Measurements from ENCODE around the gene ATP11A.

- TF ChIP-seq, protein P1, sequence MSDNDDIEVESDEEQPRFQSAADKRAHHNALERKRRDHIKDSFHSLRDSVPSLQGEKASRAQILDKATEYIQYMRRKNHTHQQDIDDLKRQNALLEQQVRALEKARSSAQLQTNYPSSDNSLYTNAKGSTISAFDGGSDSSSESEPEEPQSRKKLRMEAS (IDR thresholded peaks at IDR 0.05) = no peak
- TF ChIP-seq POLR2A (IDR thresholded peaks at IDR 0.05; ENCODE audit: borderline replicate concordance, extremely low read depth, insufficient read depth, insufficient read length) (no peak), ZFX (IDR thresholded peaks at IDR 0.05) (no peak), CTCF (IDR thresholded peaks at IDR 0.05 in 2 of 3, conservative IDR thresholded peaks at IDR 0.05 in 1 of 3; ENCODE audit: borderline replicate concordance in 1 of 3, insufficient read depth in 1 of 3, low read depth in 2 of 3, low read length in 2 of 3) (no peak), EGR1 (IDR thresholded peaks at IDR 0.05; ENCODE audit: low read depth) (no peak), EZH2 (IDR thresholded peaks at IDR 0.05) (no peak), YY1 (IDR thresholded peaks at IDR 0.05; ENCODE audit: extremely low read depth, insufficient replicate concordance, low read depth, low read length) (no peak), POLR2AphosphoS5 (IDR thresholded peaks at IDR 0.05; ENCODE audit: low read depth, low read length) (no peak), CEBPB (IDR thresholded peaks at IDR 0.05; ENCODE audit: low read depth) (no peak), ELF1 (IDR thresholded peaks at IDR 0.05; ENCODE audit: borderline replicate concordance, low read depth) (no peak), JUND (IDR thresholded peaks at IDR 0.05) (no peak), ZNF274 (IDR thresholded peaks at IDR 0.05; ENCODE audit: low read depth, low read length) (no peak), FOSL1 (IDR thresholded peaks at IDR 0.05; ENCODE audit: low read depth) (no peak)
- TF ChIP-seq, protein P2, sequence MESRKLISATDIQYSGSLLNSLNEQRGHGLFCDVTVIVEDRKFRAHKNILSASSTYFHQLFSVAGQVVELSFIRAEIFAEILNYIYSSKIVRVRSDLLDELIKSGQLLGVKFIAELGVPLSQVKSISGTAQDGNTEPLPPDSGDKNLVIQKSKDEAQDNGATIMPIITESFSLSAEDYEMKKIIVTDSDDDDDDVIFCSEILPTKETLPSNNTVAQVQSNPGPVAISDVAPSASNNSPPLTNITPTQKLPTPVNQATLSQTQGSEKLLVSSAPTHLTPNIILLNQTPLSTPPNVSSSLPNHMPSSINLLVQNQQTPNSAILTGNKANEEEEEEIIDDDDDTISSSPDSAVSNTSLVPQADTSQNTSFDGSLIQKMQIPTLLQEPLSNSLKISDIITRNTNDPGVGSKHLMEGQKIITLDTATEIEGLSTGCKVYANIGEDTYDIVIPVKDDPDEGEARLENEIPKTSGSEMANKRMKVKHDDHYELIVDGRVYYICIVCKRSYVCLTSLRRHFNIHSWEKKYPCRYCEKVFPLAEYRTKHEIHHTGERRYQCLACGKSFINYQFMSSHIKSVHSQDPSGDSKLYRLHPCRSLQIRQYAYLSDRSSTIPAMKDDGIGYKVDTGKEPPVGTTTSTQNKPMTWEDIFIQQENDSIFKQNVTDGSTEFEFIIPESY (IDR thresholded peaks at IDR 0.05; ENCODE audit: extremely low read depth, insufficient replicate concordance, low read length) = no peak
Observed at GRCh38 chr13:112842343-112842856, 152.6 kb downstream of the ATP11A start.

All from HCT116 (cell line).